HG02763 (cell line): Measurements from ENCODE around the gene MT1E.
"Not testable (repeated sequence)": the region's sequence is repeated elsewhere in the genome, so short reads cannot be mapped to it uniquely, and the experiment has no call there.

Source experiments
- ATAC-seq: cut with Tn5 transposase; IDR thresholded peaks from one replicate; pipeline ENCODE4 v1.9.1; 2021; ENCODE audit warnings: mild to moderate bottlenecking, moderate library complexity; ENCODE audit not compliant: unreplicated experiment

The MT1E gene

DNA sequence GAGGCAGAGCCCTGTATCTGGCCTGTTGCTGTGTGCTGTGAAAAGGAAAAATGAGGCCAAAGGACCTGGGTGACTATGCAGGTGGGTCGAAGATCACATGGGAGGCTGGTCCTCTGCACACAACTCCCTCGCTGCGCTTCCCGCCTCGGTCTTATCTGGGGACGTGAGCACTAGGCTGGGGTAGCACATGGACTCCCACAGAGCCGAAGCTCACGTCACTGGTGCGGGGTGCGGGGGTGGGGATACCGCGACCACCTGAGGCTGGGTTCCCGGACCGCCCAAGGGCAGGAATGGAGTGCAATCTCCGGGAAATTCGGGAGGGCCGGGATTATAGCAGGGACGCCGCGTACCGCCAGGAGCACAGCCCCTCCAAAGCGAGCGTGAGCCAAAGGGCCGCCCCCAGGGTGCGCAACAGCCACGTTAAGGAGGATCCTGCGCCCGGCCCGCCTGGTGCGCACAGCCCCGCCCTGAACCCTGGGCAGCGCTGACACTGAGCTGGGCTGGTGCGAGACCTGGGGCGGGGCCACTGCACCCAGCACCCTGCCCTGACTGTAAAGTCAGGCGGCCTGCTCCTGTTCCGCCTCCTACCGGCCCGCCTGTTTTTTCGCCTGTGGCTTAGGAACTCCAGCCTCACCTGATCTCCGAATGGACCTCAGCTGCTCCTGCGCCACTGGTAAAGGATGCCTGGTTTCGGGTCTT, 17.6 kb downstream of the MT1E start:
- ATAC-seq, result peak; percentile 53

DNA sequence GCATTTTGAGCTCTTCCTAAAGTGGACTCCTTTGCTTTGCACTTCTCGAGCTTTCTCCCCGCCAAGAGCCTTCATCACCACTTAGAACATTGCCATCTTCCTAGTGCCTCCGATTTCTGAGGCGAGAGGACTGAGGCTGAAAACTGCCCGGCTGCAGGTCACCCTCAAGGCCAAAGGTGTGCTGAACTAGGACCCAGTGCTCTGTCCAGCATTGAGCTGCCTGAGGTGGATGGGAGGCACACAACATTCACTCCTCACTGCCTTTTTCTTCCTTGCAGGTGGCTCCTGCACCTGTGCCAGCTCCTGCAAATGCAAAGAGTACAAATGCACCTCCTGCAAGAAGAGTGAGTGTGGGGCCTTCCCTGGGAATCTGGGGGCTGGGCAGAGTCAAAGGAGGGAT, 18.3 kb downstream of the MT1E start:
- no peak for ATAC-seq

DNA sequence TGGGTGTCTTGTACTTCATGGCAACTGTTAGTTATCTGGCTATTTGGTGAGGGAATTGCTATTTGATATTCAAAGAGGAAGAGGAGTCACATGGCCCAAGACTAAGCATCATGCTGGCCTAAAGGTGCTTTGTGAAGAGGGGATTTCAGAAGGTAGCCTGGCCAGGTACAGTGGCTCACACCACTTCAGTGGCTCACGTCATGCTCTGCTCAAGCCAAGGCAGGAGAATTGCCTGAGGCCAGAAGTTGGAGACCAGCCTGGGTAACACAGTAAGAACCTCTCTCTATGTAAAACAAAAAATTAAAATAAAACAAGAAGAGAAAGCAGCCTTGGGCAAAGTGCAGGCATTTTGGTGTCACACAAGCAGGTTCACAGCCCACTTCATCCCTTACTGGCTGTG, 19.7 kb downstream of the MT1E start:
- ATAC-seq, result no peak

DNA sequence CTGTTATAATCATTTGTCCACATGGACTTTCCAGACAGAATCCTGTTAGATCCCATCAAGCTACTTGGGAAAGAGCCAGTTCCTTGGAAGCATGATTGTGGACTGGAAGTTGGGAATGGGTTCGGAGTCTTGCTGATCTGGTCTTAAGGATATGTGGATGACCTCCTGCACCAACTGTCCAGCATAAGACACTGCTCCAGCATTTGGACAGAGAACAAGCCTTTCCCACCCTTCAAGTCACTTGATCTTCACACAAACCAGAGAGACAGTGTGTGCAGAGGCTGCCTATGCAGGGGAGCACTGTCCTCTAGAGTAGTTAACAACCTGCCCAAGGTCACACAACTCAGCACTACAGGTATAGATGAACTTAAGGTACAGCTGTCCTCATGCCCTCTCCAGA, 20.3 kb downstream of the MT1E start:
- ATAC-seq, result no peak

DNA sequence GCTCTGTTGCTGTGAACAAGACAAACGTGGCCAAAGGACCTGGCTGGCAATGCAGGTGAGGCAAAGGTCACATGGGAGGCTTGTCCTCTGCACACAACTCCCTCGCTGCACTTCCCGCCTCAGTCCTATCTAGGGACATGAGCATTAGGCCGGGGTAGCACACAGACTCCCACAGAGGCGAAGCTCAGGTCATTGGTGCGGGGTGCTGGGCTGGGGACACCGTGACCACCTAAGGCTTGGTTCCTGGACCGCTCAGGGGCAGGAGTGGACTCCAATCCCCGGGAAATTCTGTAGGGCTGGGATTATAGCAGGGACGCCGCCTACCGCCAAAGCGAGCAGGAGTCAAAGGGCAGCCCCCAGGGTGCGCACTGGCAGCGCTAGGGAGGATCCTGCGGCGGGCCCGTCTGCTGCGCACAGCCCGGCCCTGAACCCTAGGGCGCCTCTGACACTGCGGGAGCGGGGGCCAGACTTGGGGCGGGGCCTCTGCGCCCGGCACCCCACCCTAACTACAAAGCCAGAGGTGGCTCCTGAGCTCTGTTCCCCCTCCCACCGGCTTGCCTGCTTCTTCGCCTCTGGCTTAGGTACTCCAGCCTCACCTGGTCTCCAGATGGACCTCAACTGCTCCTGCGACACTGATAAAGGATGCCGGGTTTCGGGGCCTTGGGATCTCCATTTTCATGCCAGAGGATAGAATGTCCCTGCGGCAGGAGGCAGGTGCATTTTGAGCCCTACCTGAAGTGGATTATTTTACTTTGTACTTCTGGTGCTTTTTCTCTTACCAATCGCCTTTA, 22.3 kb downstream of the MT1E start:
- ATAC-seq, result no peak

DNA sequence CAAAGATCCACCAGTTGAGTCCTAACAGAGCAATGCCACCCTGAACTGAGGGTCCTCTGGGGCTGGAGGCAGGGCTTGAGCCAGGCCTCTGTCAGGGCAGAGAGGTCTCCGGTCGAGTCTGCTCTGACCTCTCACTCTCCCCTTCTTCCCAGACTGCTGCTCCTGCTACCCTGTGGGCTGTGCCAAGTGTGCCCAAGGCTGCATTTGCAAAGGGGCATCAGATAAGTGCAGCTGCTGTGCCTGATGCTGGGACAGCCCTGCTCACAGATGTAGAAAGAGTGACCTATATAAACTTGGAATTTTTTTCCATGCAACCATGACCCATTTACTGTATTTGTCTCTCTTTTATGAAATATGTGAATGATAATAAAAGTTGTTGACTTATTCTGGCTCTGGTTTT, 23.7 kb downstream of the MT1E start:
- no peak for ATAC-seq

DNA sequence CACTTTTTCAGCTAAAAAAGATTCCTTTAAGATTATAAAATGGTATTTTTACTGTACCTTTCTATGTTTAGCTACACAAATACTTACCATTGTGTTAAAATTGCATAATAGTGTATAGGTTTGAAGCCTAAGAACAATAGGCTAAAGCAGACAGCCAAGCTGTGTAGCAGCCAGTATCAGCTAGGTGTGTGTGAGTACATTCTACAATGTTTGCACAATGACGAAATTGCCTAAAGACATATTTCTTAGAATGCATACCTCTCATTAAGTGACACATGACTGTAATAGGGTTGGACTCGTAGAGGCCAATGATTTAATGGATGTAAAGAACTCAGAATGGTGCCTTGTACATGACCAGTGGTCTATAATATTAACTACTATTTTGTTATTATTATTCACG, 24.2 kb downstream of the MT1E start:
- no peak for ATAC-seq

DNA sequence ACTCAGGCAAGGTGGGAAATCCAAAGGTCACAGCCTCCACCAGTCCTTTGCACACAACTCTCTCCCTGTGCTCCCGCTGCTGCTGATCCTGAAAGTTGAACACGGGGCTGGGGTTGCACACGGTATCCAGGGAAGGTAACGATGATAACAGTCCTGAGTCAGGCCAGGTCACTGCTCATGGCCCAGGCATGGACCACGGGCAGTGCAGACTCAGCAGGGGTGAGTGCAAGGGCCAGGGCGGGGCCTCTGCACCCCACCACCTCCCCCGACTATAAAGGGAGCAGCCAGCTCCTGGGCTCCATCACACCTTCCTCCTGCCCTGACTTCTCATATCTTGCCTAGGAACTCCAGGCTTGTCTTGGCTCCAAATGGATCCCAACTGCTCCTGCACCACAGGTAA, 26.0 kb downstream of the MT1E start, which contains the start of gene MT1B:
Gene MT1B (plus strand): TSS at position 301 of the 400 bp plus-strand sequence. CDS start 68 bp downstream, at position 369.
- ATAC-seq, result no peak

DNA sequence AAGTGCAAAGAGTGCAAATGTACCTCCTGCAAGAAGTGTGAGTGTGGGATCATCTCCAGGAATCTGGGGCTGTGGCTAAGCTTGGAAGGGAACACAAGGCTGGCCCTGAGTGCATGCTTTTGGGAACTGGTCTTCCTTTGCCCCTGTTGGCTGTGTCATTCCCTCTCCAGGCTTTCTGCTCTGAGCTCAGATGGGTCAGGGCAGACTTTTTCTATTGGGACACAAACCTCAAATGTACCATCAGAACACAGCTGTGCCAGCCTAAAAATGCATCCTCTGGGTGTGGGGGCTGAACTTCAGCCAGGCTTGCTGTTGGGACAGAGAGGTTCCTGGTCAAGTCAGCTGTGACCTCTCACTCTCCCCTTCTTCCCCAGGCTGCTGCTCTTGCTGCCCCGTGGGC, 27.0 kb downstream of the MT1E start:
- ATAC-seq, result no peak

DNA sequence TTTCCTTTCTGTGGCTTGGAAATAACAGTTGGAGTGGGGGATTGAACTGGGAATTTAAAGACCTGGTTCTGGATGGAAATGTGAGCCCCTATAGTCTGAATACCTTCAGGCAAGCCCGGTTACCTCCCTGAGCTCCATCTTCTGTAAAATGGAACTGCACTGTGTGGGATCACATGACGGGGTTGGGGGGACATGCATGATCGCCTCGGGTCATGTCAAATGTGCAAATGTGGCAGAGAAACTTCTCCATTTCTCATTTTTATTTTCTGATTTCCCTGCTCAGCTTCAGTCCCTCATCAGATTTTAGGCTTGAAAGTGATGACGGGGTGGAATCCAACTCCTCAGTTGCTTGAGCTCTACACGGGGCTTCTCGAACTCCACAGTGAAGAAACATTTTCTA, 27.6 kb downstream of the MT1E start:
- ATAC-seq, result no peak

DNA sequence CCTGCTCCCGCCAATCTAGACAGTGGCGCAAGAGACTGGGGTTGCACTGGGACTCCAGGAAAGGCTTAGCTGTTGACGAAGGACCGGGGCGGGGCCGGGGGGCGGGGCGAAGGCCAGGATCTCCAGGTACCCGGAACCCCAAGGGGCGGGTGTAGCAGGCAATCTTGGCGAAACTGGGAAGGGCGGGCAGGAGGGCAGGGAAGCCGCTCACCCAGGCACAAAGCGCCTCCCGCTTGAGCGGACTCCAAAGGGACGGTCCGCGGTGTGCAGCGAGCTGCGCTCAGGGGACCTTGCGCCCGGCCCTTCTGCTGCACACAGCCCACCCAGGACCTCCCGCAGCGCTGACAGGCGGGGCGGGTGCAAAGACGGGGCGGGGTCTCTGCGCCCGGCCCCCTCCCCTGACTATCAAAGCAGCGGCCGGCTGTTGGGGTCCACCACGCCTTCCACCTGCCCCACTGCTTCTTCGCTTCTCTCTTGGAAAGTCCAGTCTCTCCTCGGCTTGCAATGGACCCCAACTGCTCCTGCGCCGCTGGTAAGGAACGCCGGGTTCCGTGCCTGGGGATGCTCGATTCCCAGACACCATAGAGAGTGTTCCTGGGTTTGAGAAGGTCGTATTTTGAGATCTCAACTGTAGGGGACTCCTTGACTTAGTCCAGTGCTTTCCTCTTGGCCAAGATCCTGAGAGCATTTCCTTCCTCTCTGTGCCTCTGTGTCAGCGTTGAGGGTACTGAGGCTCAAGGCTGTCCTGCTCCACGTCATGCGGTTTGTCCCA, 32.2 kb downstream of the MT1E start, which contains the start of gene MT1F:
Gene MT1F (plus strand): TSS at position 405 of the 772 bp plus-strand sequence. CDS start 100 bp downstream, at position 505.
- ATAC-seq, result no peak

DNA sequence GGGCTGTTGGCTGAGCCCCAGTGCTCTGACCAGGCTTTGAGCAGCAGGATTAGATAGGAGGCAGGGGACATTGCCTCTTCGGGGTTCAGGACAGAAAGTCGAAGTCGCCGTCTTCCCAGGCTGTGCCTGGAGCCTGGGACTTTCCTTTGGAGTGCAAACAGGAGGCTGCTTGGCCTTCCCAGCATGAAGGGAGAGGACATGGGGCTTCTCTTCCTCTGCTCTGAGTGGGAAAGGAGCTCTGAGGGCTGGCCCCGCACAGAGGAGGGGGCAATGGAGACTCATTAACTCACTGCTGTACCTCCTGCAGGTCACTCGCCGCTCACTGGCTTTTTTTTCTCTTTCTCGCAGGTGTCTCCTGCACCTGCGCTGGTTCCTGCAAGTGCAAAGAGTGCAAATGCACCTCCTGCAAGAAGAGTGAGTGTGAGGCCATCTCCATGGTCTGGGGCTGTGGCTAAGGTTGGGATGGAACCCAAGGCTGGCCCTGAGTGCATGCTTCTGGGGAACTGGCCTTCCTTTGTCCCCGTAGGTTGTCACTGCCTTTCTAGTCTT, 32.8 kb downstream of the MT1E start:
- ATAC-seq, result no peak

DNA sequence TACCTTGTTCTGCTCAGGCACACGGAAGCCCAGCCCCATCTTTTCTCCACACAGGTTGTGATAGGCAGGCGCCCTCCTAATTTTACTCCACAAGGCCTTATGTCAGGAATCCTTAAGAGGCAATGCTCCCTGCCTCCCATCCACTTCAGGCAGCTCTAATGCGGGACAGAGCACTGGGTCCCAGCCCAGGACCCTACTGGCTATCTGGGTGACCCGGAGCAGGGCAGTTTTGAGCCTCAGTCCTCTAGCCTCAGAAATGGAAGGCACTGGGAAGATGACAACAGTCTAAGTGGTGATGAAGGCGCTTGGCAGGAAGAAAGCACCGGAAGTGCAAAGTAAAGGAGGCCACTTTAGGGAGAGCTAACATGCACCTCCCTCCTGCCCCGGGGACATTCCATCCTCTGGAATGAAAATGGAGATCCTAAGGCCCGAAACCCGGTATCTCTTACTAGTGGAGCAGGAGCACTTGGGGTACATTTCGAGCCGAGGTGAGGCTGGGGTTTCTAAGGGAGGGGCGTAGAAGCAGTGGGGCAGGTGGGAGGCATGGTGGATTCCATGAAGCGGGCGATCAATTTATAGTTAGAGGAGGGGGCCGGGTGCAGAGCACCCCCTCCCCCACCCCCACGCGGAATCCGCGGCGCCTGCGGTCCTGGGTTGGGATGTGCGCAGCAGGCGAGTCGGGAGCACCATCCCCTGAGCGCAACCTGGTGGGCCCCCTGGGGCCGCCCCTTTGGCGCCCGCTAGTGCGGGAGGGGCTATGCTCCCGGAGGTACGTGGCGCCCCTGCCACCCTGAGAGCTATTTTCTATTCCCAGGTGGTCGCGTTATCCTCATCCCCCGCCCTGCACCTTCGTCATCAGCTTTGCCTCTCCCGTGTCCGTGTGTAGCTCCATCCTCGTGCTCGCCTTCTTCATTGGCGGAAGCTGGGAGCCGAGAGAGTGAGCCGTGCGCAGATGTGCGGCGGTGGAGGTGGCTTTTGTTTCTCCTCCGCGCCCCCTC, 37.1 kb downstream of the MT1E start:
- ATAC-seq, result no peak

DNA sequence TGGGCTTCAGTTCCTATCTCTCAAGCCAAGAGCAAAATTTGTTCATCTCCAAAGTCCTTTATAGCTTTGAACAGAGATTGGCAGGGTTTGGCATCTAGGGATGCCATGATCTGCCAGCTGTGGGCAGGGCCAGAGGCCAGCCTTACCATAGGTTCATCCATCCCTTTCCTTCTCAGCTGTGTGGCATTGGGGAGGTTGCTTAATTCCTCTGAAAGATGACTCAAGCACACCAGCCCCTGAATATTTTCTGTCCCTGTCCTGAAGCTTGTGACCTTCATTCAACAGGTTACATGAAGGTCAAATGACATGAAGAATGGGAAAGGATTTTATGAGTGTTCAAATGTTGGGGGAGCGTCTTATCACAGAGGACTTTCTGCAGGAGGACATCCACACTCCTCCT, 38.9 kb downstream of the MT1E start:
- no peak for ATAC-seq

DNA sequence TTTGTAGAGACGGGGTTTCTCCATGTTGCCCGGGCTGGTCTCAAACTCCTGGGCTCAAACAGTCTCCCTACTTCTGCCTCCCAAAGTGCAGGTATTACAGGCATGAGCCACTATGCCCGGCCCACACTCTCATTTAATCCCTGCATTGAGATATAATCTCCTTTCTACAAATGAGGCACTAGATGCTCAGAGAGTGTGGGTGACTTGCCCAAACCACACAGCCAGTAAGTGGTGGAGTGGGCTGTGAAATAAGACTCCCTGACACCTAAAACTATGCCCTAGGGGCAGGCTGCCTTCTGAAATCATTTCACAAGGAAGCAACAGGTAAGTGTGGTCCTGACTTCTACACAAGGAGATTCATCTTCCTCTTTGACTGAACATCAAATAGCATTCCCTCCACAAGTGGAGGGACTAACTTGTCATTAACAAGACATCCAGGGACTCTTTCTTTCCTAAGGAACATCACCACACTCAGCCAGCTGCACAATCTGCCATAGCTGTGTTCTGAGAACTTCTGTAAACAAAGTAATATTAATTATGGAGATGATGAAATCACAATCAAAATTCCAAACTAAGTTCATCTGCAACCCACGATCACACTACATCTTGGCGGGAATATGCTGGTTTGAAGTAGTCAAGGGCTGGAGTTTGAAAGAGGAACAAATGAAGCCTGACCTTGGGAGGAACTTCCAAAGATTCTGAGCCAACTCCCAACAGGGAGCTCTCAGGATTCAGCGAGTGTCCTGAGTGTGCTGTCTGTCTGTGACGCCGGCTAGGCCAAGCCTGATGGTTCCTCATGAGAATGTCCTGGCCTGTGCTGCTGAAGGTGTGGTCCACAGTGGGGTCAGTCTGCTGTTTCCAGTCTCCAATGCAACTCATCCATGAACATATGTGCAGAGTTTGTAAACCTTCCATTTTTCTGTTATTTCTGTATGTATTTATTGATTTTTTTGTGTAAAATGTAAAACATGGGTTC, 40.0 kb downstream of the MT1E start:
- not testable (repeated sequence) for ATAC-seq

DNA sequence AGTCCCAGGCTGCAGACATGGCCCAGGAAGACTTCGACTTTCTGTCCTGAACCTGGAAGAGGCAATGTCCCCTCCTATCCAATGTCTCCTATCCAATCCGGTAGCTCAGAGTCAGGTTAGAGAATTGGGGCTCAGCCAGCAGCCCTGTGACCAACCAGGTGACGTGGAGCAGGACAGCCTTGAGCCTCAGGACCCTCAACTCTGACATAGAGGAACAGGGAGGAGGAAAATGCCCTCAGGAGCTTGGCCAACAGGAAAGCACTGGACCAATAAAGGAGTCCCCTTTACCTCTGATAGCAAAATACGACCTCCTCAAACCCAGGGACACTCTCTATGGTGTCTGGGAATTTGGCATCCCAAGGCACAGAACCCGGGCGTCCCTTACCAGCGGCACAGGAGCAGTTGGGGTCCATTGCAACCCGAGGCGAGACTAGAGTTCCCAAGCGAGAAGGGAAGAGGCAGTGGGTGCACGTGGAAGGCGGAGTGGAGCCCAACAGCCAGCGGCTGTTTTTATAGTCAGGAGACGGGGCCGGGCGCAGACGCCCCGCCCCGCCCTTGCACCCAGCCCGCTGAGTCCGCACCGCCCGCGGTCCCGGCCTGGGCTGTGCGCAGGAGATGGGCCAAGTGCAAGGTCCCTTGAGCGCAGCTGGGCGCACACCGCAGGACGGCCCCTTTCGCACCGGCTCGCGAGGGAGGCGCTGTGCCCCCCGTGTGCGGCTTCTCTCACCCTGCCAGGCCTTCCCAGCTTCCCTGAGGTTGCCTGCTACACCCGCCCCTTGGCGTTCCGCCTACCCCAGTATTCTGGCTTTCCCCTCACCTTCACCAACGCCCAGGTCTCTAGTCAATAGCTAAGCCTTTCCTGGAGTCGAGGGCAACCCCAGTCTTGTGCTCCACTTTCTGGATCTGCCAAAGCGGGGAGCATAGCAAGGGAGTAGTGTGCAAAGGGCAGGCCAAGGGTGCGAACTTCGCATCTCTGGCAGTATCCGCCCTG, 42.3 kb downstream of the MT1E start, which contains the start of gene MT1G:
Gene MT1G (minus strand): TSS at position 485 of the 991 bp plus-strand sequence. CDS start 72 bp downstream, at position 413.
- no peak for ATAC-seq
